ENCODE measurements around the gene INPP5D. TPM values are rescaled to one million over a fixed set of nuclear protein-coding genes. Genes with fewer than 3 reads are reported as not detected.

INPP5D gene
- total and polyA plus RNA-seq, 4 donors, result 2.9 to 18.8 (median 6.6) TPM

DNA sequence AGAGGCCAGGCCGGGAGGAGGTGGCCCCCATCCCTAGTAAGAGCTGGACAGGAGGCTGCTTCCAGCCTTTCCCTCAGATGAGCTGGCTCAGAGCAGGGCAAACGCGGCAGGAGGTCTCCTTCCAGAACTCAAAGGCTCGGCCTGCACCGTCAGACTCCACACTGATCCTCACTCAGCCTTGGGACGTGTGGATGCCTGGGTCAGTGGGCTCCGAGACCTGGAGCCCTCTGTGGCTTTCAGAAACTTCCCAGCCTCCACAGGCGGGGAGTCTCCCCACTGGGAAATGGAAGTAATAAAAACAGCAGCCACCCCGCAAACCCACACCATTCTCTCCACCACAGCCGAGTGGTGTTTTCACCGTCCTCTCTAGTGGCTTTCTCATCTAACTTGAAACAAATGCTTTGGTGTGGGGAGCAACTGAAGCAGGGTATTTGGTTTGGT lies 54.3 kb downstream of the INPP5D start:
- H3K4me1 ChIP-seq (ENCODE audit: control insufficient read depth in 4 of 4, insufficient read depth in 4 of 4, low read length in 3 of 4), result no peaks in the 10 kb centered on the region
- no peak overlapping the region for H3K9ac ChIP-seq (ENCODE audit: low read depth in 1 of 2, low read length in 2 of 2)
- peaks cover 0 to 2% (median 0%) of the 10 kb centered on the region in 4 donors for H3K36me3 ChIP-seq (ENCODE audit: control insufficient read depth in 4 of 4, insufficient read depth in 3 of 4, low read depth in 1 of 4, low read length in 3 of 4)
- TF ChIP-seq, protein P1, sequence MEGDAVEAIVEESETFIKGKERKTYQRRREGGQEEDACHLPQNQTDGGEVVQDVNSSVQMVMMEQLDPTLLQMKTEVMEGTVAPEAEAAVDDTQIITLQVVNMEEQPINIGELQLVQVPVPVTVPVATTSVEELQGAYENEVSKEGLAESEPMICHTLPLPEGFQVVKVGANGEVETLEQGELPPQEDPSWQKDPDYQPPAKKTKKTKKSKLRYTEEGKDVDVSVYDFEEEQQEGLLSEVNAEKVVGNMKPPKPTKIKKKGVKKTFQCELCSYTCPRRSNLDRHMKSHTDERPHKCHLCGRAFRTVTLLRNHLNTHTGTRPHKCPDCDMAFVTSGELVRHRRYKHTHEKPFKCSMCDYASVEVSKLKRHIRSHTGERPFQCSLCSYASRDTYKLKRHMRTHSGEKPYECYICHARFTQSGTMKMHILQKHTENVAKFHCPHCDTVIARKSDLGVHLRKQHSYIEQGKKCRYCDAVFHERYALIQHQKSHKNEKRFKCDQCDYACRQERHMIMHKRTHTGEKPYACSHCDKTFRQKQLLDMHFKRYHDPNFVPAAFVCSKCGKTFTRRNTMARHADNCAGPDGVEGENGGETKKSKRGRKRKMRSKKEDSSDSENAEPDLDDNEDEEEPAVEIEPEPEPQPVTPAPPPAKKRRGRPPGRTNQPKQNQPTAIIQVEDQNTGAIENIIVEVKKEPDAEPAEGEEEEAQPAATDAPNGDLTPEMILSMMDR (IDR thresholded peaks at IDR 0.05; ENCODE audit: low read depth, low read length, missing input control), result no peak
- TF ChIP-seq REST (IDR thresholded peaks at IDR 0.05) (no peak), FOXA2 (IDR thresholded peaks at IDR 0.05) (no peak), HNF4A (conservative IDR thresholded peaks at IDR 0.05) (no peak), ZBTB33 (IDR thresholded peaks at IDR 0.05) (no peak), TAF1 (conservative IDR thresholded peaks at IDR 0.05) (no peak), YY1 (IDR thresholded peaks at IDR 0.05) (no peak), NR2F2 (IDR thresholded peaks at IDR 0.05) (no peak), EGR1 (IDR thresholded peaks at IDR 0.05; ENCODE audit: low read depth in 2 of 2) (no peak), RAD21 (IDR thresholded peaks at IDR 0.05) (no peak)
- TF ChIP-seq, protein P2, sequence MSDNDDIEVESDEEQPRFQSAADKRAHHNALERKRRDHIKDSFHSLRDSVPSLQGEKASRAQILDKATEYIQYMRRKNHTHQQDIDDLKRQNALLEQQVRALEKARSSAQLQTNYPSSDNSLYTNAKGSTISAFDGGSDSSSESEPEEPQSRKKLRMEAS (IDR thresholded peaks at IDR 0.05), result no peak
- TF ChIP-seq, protein P3, sequence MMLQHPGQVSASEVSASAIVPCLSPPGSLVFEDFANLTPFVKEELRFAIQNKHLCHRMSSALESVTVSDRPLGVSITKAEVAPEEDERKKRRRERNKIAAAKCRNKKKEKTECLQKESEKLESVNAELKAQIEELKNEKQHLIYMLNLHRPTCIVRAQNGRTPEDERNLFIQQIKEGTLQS (IDR thresholded peaks at IDR 0.05), result no peak
- no peak overlapping the region for H3K27ac ChIP-seq (ENCODE audit: low read depth in 1 of 2, low read length in 2 of 2)
- no peak overlapping the region for H3K4me3 ChIP-seq (ENCODE audit: low read depth in 1 of 3, low read length in 3 of 3)
- H3K9me3 ChIP-seq (ENCODE audit: control insufficient read depth in 4 of 4, low read length in 3 of 4), result no peaks in the 10 kb centered on the region
- WGBS, result 85% methylated on average over 11 of the region's 11 CpGs
- DNase-seq (ENCODE audit: low spot score), result no peak
- no peaks in the 10 kb centered on the region for H3K27me3 ChIP-seq (ENCODE audit: control insufficient read depth in 4 of 4, insufficient read depth in 4 of 4, low read length in 3 of 4)

DNA sequence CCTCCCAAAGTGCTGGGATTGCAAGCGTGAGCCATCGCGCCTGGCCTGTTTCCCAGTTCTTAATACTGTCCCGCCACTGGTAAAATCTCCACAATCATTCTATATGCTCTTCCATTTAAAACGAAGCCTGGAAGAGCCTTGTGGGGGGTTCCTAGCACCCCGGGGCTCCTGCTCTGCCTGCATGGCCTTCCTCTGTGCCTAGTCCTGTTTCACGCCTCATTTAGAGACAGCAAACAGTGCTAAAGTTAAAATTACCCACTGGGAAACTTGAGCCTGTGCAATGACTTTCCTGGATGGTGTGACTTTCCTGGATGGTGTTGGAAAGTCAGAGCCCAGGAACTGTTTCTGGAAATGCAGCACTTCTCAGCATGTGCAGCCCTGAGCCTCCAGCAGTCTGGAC lies 55.0 kb downstream of the INPP5D start:
- H3K4me1 ChIP-seq (ENCODE audit: control insufficient read depth in 4 of 4, insufficient read depth in 4 of 4, low read length in 3 of 4), result no peaks in the 10 kb centered on the region
- H3K9me3 ChIP-seq (ENCODE audit: control insufficient read depth in 4 of 4, low read length in 3 of 4), result no peaks in the 10 kb centered on the region
- DNase-seq (ENCODE audit: low spot score), result no peak
- no peaks in the 10 kb centered on the region for H3K27me3 ChIP-seq (ENCODE audit: control insufficient read depth in 4 of 4, insufficient read depth in 4 of 4, low read length in 3 of 4)
- 86% methylated on average over 7 of the region's 7 CpGs for WGBS
- H3K27ac ChIP-seq (ENCODE audit: low read depth in 1 of 2, low read length in 2 of 2), result no peak overlapping the region
- no peak overlapping the region for H3K4me3 ChIP-seq (ENCODE audit: low read depth in 1 of 3, low read length in 3 of 3)
- H3K36me3 ChIP-seq (ENCODE audit: control insufficient read depth in 4 of 4, insufficient read depth in 3 of 4, low read depth in 1 of 4, low read length in 3 of 4), result peaks cover 0 to 2% (median 0%) of the 10 kb centered on the region in 4 donors
- H3K9ac ChIP-seq (ENCODE audit: low read depth in 1 of 2, low read length in 2 of 2), result no peak overlapping the region
- TF ChIP-seq JUND (IDR thresholded peaks at IDR 0.05) (no peak), REST (IDR thresholded peaks at IDR 0.05) (no peak), HNF4A (conservative IDR thresholded peaks at IDR 0.05) (no peak), RXRA (IDR thresholded peaks at IDR 0.05) (no peak), TAF1 (conservative IDR thresholded peaks at IDR 0.05) (no peak), YY1 (IDR thresholded peaks at IDR 0.05) (no peak), GABPA (IDR thresholded peaks at IDR 0.05 in 1 of 2, conservative IDR thresholded peaks at IDR 0.05 in 1 of 2) (no peak), EGR1 (IDR thresholded peaks at IDR 0.05; ENCODE audit: low read depth in 2 of 2) (no peak), HNF4G (IDR thresholded peaks at IDR 0.05) (no peak)
- TF ChIP-seq, protein P2 (IDR thresholded peaks at IDR 0.05), result no peak
- TF ChIP-seq, protein P1 (IDR thresholded peaks at IDR 0.05; ENCODE audit: low read depth, low read length, missing input control), result no peak
- TF ChIP-seq, protein P3 (IDR thresholded peaks at IDR 0.05), result no peak

Data from liver (tissue), 9 donors.